ENCODE data around the gene BOD1. TPM values are rescaled to one million over a fixed set of nuclear protein-coding genes. Genes with fewer than 3 reads are reported as not detected.
"Not testable (repeated sequence)": the region's sequence is repeated elsewhere in the genome, so short reads cannot be mapped to it uniquely, and the experiment has no call there.

Gene BOD1
- polyA plus RNA-seq, 1 donor from 2014 or later, result 14.0 TPM

GRCh38 chr5:173613433-173614159 is 2.9 kb downstream of the BOD1 start:
- Mint-ChIP-seq H3K4me1 (peaks cover 8 to 26% (median 23%) of the 10 kb centered on the region in 3 donors), H3K4me3 (no peak overlapping the region), H3K9me3 (no peaks in the 10 kb centered on the region), H3K36me3 (no peaks in the 10 kb centered on the region), H3K27me3 (no peaks in the 10 kb centered on the region), H3K27ac (no peak overlapping the region)

GRCh38 chr5:173612948-173613347 is 3.5 kb downstream of the BOD1 start:
- Mint-ChIP-seq H3K4me1 (peaks cover 8 to 26% (median 23%) of the 10 kb centered on the region in 3 donors), H3K9me3 (no peaks in the 10 kb centered on the region), H3K27ac (no peak overlapping the region), H3K27me3 (no peaks in the 10 kb centered on the region), H3K4me3 (no peak overlapping the region), H3K36me3 (peaks cover 2% of the 10 kb centered on the region)

- Mint-ChIP-seq H3K27me3 (no peaks in the 10 kb centered on the region), H3K4me1 (peaks cover 5 to 21% (median 19%) of the 10 kb centered on the region in 3 donors), H3K9me3 (no peaks in the 10 kb centered on the region), H3K4me3 (no peak overlapping the region), H3K36me3 (peaks cover 3% of the 10 kb centered on the region), H3K27ac (no peak overlapping the region)
Measured at GRCh38 chr5:173611706-173612105, 4.7 kb downstream of the BOD1 start.

- H3K4me1 Mint-ChIP-seq, result peaks cover 0 to 3% (median 0%) of the 10 kb centered on the region in 3 donors
- H3K4me3 Mint-ChIP-seq, result no peak overlapping the region
- H3K9me3 Mint-ChIP-seq, result no peaks in the 10 kb centered on the region
- no peaks in the 10 kb centered on the region for H3K27me3 Mint-ChIP-seq
- H3K27ac Mint-ChIP-seq, result no peak overlapping the region
- peaks cover 15% of the 10 kb centered on the region for H3K36me3 Mint-ChIP-seq
Measured at GRCh38 chr5:173604141-173604540, 12.3 kb downstream of the BOD1 start.

- Mint-ChIP-seq H3K4me3 (no peak overlapping the region), H3K4me1 (peaks cover 0 to 3% (median 0%) of the 10 kb centered on the region in 3 donors), H3K36me3 (peaks cover 15% of the 10 kb centered on the region), H3K9me3 (no peaks in the 10 kb centered on the region), H3K27ac (peak overlapping the region in 1 of 3 donors; percentile 44), H3K27me3 (no peaks in the 10 kb centered on the region)
Measured at GRCh38 chr5:173602423-173602822, 14.0 kb downstream of the BOD1 start.

- Mint-ChIP-seq H3K9me3 (peaks cover 5 to 12% (median 9%) of the 10 kb centered on the region in 3 donors), H3K27me3 (no peaks in the 10 kb centered on the region), H3K36me3 (peaks cover 21% of the 10 kb centered on the region), H3K4me3 (no peak overlapping the region), H3K4me1 (peaks cover 0 to 3% (median 0%) of the 10 kb centered on the region in 3 donors), H3K27ac (no peak overlapping the region)
Measured at GRCh38 chr5:173598686-173599085, 17.8 kb downstream of the BOD1 start.

GRCh38 chr5:173597304-173597703 is 19.1 kb downstream of the BOD1 start:
- no peak overlapping the region for H3K27ac Mint-ChIP-seq
- H3K27me3 Mint-ChIP-seq, result no peaks in the 10 kb centered on the region
- H3K4me1 Mint-ChIP-seq, result peaks cover 0 to 3% (median 0%) of the 10 kb centered on the region in 3 donors
- peaks cover 10 to 25% (median 18%) of the 10 kb centered on the region in 3 donors for H3K9me3 Mint-ChIP-seq
- H3K4me3 Mint-ChIP-seq, result no peak overlapping the region
- H3K36me3 Mint-ChIP-seq, result peaks cover 27% of the 10 kb centered on the region

GRCh38 chr5:173595841-173596240 is 20.6 kb downstream of the BOD1 start:
- no peaks in the 10 kb centered on the region for H3K27me3 Mint-ChIP-seq
- H3K4me3 Mint-ChIP-seq, result no peak overlapping the region
- H3K4me1 Mint-ChIP-seq, result peaks cover 0 to 1% (median 0%) of the 10 kb centered on the region in 3 donors
- peaks cover 15 to 31% (median 22%) of the 10 kb centered on the region in 3 donors for H3K9me3 Mint-ChIP-seq
- H3K27ac Mint-ChIP-seq, result no peak overlapping the region
- peaks cover 29% of the 10 kb centered on the region for H3K36me3 Mint-ChIP-seq

- H3K27me3 Mint-ChIP-seq, result no peaks in the 10 kb centered on the region
- peaks cover 0 to 1% (median 0%) of the 10 kb centered on the region in 3 donors for H3K4me1 Mint-ChIP-seq
- peaks cover 17 to 39% (median 33%) of the 10 kb centered on the region in 3 donors for H3K9me3 Mint-ChIP-seq
- no peak overlapping the region for H3K4me3 Mint-ChIP-seq
- peak overlapping the region in 1 of 3 donors; percentile 43 for H3K27ac Mint-ChIP-seq
- peaks cover 21% of the 10 kb centered on the region for H3K36me3 Mint-ChIP-seq
Measured at GRCh38 chr5:173594061-173594460, 22.4 kb downstream of the BOD1 start.

- Mint-ChIP-seq H3K27ac (peak overlapping the region in 1 of 3 donors; percentile 54), H3K27me3 (no peaks in the 10 kb centered on the region), H3K4me1 (peaks cover 0 to 1% (median 0%) of the 10 kb centered on the region in 3 donors), H3K36me3 (peaks cover 18% of the 10 kb centered on the region), H3K4me3 (no peak overlapping the region), H3K9me3 (peaks cover 22 to 55% (median 39%) of the 10 kb centered on the region in 3 donors)
Measured at GRCh38 chr5:173592050-173592669, 24.3 kb downstream of the BOD1 start.

GRCh38 chr5:173591056-173591514 is 25.4 kb downstream of the BOD1 start:
- Mint-ChIP-seq H3K4me3 (peak overlapping the region in 1 of 4 donors; percentile 77), H3K9me3 (peaks cover 22 to 64% (median 42%) of the 10 kb centered on the region in 3 donors), H3K4me1 (peaks cover 0 to 1% (median 0%) of the 10 kb centered on the region in 3 donors), H3K27ac (no peak overlapping the region), H3K27me3 (no peaks in the 10 kb centered on the region), H3K36me3 (peaks cover 15% of the 10 kb centered on the region)

- peaks cover 0 to 1% (median 0%) of the 10 kb centered on the region in 3 donors for H3K4me1 Mint-ChIP-seq
- peaks cover 15% of the 10 kb centered on the region for H3K36me3 Mint-ChIP-seq
- no peaks in the 10 kb centered on the region for H3K27me3 Mint-ChIP-seq
- peaks cover 24 to 69% (median 42%) of the 10 kb centered on the region in 3 donors for H3K9me3 Mint-ChIP-seq
- H3K27ac Mint-ChIP-seq, result no peak overlapping the region
- no peak overlapping the region for H3K4me3 Mint-ChIP-seq
Measured at GRCh38 chr5:173590436-173591055, 25.9 kb downstream of the BOD1 start.

- not testable (repeated sequence) for H3K36me3 Mint-ChIP-seq, H3K27ac Mint-ChIP-seq, H3K4me3 Mint-ChIP-seq, H3K27me3 Mint-ChIP-seq, H3K4me1 Mint-ChIP-seq
- peaks cover 14 to 45% (median 30%) of the 10 kb centered on the region in 3 donors for H3K9me3 Mint-ChIP-seq
Measured at GRCh38 chr5:173586133-173586532, 30.3 kb downstream of the BOD1 start.

GRCh38 chr5:173583346-173583745 is 33.1 kb downstream of the BOD1 start:
- Mint-ChIP-seq H3K36me3 (no peaks in the 10 kb centered on the region), H3K9me3 (peaks cover 9 to 41% (median 27%) of the 10 kb centered on the region in 3 donors), H3K4me3 (peak overlapping the region in 1 of 4 donors; percentile 84)

More at GRCh38 chr5:173583346-173583745, 33.1 kb downstream of the BOD1 start:
- Mint-ChIP-seq H3K27me3 (peaks cover 8% of the 10 kb centered on the region), H3K27ac (no peak overlapping the region), H3K4me1 (no peaks in the 10 kb centered on the region)

All from IgD-negative memory B cell (primary cell).